Left ventricle myocardium superior (tissue), 1 donor: ENCODE results near the gene GCLM. TPM values are rescaled to one million over a fixed set of nuclear protein-coding genes. Genes with fewer than 3 reads are reported as not detected.

Source experiments
- microRNA-seq: library from miRNA; unstranded; fragments of <30 nt; microRNA quantifications from one replicate; pipeline ENCODE4 v1.2.0, GENCODE V29; 2020; ENCODE audit warnings: borderline number of aligned reads
- total RNA-seq: library from RNA; stranded (reverse); fragmentation: NEBNext Ultra II Directional; extraction: Animal tissue kit (Norgen Biotek cat#: 25700); gene quantifications from one replicate; pipeline ENCODE4 v1.2.1, GENCODE V29; 2021
- donor health status: DM: no; HTN: yes; CAD: no; lungs with severe emphysema.

The GCLM gene
- total RNA-seq, 1 donor from 2014 or later = 10.9 TPM

Small RNA genes lying within 50 kb of the gene (microRNA-seq; reads per million reads assigned to microRNA genes)
- 3.9 reads per million for gene MIR760

Other genes starting within 250 kb of the GCLM start
- 15.2 TPM for gene BCAR3, start 227.6 kb downstream of the GCLM start, total RNA-seq
- gene DNTTIP2, start 30.2 kb downstream of the GCLM start, total RNA-seq = 42.7 TPM
- 0.55 TPM for gene ABCA4, start 211.7 kb upstream of the GCLM start, total RNA-seq